Esophagus squamous epithelium (tissue), 5 donors: Measurements from ENCODE around the gene TPI1. TPM values are rescaled to one million over a fixed set of nuclear protein-coding genes. Genes with fewer than 3 reads are reported as not detected.

Source experiments
- DNase-seq: peaks from one replicate; lab custom pipeline; 2025; lab: John Stamatoyannopoulos, UW
- H3K27ac ChIP-seq, 4 donors: fragments of 200-600 bp; sonication (generic); one replicate each; pipeline ENCODE4 v1.5.1; 2016 to 2019; ENCODE audit warnings: mild to moderate bottlenecking in 1 of 4
- H3K27me3 ChIP-seq, 4 donors: fragments of 200-600 bp; sonication (generic); 1 replicate in 3 of 4; 2 replicates in 1 of 4; pipeline versions ENCODE4 v1.5.1 to v1.6.0; 2017 to 2021; ENCODE audit warnings: antibody characterized with exemption in 1 of 4
- H3K36me3 ChIP-seq, 3 donors: fragments of 200-600 bp; sonication (generic); one replicate each; pipeline ENCODE4 v1.5.1; 2016 to 2019
- H3K4me1 ChIP-seq, 3 donors: fragments of 200-600 bp; sonication (generic); one replicate each; pipeline ENCODE4 v1.5.1; 2017 to 2019
- H3K4me3 ChIP-seq, 4 donors: fragments of 200-600 bp; sonication (generic); 1 replicate in 3 of 4; 2 replicates in 1 of 4; pipeline ENCODE4 v1.5.1; 2016 to 2019; ENCODE audit warnings: mild to moderate bottlenecking in 2 of 4, moderate library complexity in 1 of 4
- H3K9me3 ChIP-seq, 3 donors: fragments of 200-600 bp; sonication (generic); one replicate each; pipeline ENCODE4 v1.5.1; 2016 to 2019
- POLR2A ChIP-seq, 4 donors: fragments of 450-650 bp; IDR thresholded peaks; one replicate each; pipeline ENCODE4 v1.6.1; 2017; ENCODE audit warnings: antibody characterized with exemption in 4 of 4, mild to moderate bottlenecking in 4 of 4, moderate library complexity in 3 of 4
- WGBS, 2 donors: methylation state at CpG; one replicate each; pipeline ENCODE4 v1.1.5; 2018; 5-methylcytosine and 5-hydroxymethylcytosine counted together
- intact Hi-C: fragments of 100-400 bp; cut with DNase I; formaldehyde crosslinking; loops from one replicate; pipeline ENCODE4 v1.15.0; 2022
- total RNA-seq, 4 donors: library from RNA; depleted of rRNA; stranded (reverse); fragments of >200 nt; gene quantifications; one replicate each; pipeline ENCODE4 v1.1.0, GENCODE V29; 2016
- TF ChIP-seq, protein P1 (sequence below), 6 experiments: fragments of 450-650 bp in 4 of 6; fragments of 200-600 bp in 2 of 6; sonication (generic) in 2 of 6; IDR thresholded peaks; one replicate each; pipeline ENCODE4 v1.5.1; 2016 to 2019; ENCODE audit warnings: antibody characterized with exemption in 6 of 6, mild to moderate bottlenecking in 4 of 6, moderate library complexity in 4 of 6
- donor health status: DM: yes; HTN: yes; CAD: no.

Gene TPI1
- total RNA-seq, 4 donors from 2014 or later: 547 to 938 (median 723) TPM

DNA sequence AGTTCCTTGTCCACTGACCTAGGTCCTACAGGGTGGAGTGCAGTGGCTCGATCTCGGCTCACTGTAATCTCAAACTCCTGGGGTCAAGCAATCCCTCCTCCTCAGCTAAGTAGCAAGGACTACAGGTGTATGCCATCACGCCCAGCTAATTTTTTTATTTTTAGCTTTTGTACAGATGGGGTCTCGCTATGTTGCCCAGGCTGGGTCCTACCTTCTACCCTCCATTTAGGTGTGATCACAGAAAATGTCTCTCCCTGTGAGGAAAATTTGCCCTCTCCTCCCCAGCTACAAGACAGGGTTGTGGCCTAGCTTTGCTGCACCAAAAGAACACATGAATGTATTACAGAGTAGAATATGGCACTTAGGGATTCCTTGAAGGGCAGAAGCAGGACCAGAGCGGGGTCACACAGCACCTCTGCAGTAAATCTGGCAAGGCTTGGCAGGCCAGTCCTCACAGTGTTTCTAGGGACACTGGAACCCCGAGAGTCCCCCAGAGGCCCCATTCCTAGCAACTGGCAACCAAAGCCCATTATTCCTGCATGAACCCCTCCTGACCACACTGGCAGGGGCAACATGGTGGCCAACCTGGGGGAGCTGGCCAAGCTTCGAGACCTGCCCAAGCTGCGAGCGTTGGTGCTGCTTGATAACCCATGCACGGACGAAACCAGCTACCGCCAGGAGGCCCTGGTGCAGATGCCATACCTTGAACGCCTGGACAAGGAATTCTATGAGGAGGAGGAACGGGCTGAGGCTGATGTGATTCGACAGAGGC lies 45.0 kb downstream of the TPI1 start:
- H3K9me3 ChIP-seq: no peaks in the 10 kb centered on the region
- peaks cover 0 to 19% (median 0%) of the 10 kb centered on the region in 3 donors for H3K36me3 ChIP-seq
- DNase-seq: no peak
- H3K27ac ChIP-seq: no peak overlapping the region
- H3K27me3 ChIP-seq: peaks cover 0 to 10% (median 0%) of the 10 kb centered on the region in 4 donors
- peaks cover 13 to 28% (median 14%) of the 10 kb centered on the region in 3 donors for H3K4me1 ChIP-seq
- H3K4me3 ChIP-seq: no peak overlapping the region
- intact Hi-C loops: no loop called here
- TF ChIP-seq, protein P1, sequence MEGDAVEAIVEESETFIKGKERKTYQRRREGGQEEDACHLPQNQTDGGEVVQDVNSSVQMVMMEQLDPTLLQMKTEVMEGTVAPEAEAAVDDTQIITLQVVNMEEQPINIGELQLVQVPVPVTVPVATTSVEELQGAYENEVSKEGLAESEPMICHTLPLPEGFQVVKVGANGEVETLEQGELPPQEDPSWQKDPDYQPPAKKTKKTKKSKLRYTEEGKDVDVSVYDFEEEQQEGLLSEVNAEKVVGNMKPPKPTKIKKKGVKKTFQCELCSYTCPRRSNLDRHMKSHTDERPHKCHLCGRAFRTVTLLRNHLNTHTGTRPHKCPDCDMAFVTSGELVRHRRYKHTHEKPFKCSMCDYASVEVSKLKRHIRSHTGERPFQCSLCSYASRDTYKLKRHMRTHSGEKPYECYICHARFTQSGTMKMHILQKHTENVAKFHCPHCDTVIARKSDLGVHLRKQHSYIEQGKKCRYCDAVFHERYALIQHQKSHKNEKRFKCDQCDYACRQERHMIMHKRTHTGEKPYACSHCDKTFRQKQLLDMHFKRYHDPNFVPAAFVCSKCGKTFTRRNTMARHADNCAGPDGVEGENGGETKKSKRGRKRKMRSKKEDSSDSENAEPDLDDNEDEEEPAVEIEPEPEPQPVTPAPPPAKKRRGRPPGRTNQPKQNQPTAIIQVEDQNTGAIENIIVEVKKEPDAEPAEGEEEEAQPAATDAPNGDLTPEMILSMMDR (IDR thresholded peaks at IDR 0.05): no peak
- no peak for TF ChIP-seq POLR2A (IDR thresholded peaks at IDR 0.05)
- WGBS, 2 donors: 82 to 91% methylated on average over 10 to 13 of the region's 15 CpGs

DNA sequence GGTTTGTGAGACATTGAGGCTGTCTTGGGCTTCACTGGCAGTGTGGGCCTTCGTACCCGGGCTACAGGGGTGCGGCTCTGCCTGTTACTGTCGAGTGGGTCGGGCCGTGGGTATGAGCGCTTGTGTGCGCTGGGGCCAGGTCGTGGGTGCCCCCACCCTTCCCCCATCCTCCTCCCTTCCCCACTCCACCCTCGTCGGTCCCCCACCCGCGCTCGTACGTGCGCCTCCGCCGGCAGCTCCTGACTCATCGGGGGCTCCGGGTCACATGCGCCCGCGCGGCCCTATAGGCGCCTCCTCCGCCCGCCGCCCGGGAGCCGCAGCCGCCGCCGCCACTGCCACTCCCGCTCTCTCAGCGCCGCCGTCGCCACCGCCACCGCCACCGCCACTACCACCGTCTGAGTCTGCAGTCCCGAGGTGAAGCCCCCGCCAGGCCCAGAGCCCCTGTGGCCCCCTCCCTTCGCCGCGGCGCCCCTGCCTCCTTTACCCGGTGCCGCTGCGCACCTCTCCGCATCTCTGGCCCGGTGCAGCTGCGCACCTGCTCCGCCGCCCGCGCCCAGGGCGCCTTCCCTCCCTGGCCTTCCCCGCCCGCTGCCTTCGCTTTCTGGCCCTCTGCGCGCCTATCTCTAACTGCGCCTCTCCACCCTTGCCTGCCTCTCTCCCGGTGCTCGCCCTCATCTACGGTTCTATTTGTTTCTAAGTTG lies 47.1 kb downstream of the TPI1 start, which contains the start of gene ENO2:
TSS of gene ENO2 (plus strand) at position 335 of the 701 bp plus-strand sequence. CDS start 1,253 bp downstream, outside the sequence.
- Histone ChIP-seq H3K27ac (peak within 1 kb of the TSS; percentile 53 to 89 (median 80)), H3K27me3 (peaks cover 0 to 10% (median 0%) of the 10 kb centered on the region in 4 donors), H3K4me1 (peaks cover 13 to 28% (median 14%) of the 10 kb centered on the region in 3 donors), H3K9me3 (no peaks in the 10 kb centered on the region), H3K4me3 (peak within 1 kb of the TSS; percentile 50 to 77 (median 62)), H3K36me3 (peaks cover 0 to 30% (median 0%) of the 10 kb centered on the region in 3 donors)
- no peak for DNase-seq
- intact Hi-C loops: no loop called here
- TF ChIP-seq POLR2A (IDR thresholded peaks at IDR 0.05): peak in 1 of 4 donors; percentile 47
- TF ChIP-seq, protein P1 (IDR thresholded peaks at IDR 0.05): no peak
- 0 to 3% methylated on average over 11 to 55 of the region's 68 CpGs for WGBS, 2 donors

GRCh38 chr12:6914947-6915788 lies 47.8 kb downstream of the TPI1 start:
- TF ChIP-seq POLR2A (IDR thresholded peaks at IDR 0.05): no peak
- TF ChIP-seq, protein P1 (IDR thresholded peaks at IDR 0.05): no peak
- H3K4me3 ChIP-seq: peak overlapping the region; percentile 50 to 77 (median 62)
- intact Hi-C loops: no loop called here
- peaks cover 0 to 10% (median 0%) of the 10 kb centered on the region in 4 donors for H3K27me3 ChIP-seq
- H3K9me3 ChIP-seq: no peaks in the 10 kb centered on the region
- H3K27ac ChIP-seq: peak overlapping the region; percentile 53 to 89 (median 80)
- H3K36me3 ChIP-seq: peaks cover 0 to 33% (median 0%) of the 10 kb centered on the region in 3 donors
- DNase-seq: no peak
- peaks cover 13 to 28% (median 14%) of the 10 kb centered on the region in 3 donors for H3K4me1 ChIP-seq
- WGBS, 2 donors: 14 to 15% methylated on average over 17 of the region's 29 CpGs

DNA sequence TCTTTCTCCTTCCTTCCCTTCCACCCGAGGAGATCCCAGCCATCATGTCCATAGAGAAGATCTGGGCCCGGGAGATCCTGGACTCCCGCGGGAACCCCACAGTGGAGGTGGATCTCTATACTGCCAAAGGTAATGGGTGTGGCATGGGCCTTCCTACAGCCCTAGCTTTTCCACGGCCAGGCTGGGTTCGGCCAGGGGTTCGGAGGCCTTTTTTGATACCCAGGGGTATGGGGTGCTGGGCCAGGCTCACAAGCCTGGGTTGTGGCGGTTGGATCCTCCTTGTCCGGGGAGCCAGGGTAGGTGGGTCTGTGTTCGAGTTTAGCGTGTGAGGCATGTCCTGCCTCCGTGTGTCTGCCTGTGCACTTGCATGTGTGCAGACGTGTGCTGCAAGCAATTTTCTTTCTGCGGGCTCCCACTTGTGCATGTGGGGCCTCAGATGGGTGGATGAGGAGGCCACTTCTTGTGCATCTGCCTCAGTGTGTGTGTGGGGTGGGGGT lies 48.5 kb downstream of the TPI1 start:
- H3K27me3 ChIP-seq: peaks cover 0 to 10% (median 0%) of the 10 kb centered on the region in 4 donors
- TF ChIP-seq POLR2A (IDR thresholded peaks at IDR 0.05): no peak
- TF ChIP-seq, protein P1 (IDR thresholded peaks at IDR 0.05): no peak
- peaks cover 0 to 33% (median 0%) of the 10 kb centered on the region in 3 donors for H3K36me3 ChIP-seq
- intact Hi-C loops: no loop called here
- peaks cover 13 to 28% (median 14%) of the 10 kb centered on the region in 3 donors for H3K4me1 ChIP-seq
- DNase-seq: no peak
- H3K27ac ChIP-seq: no peak overlapping the region
- WGBS, 2 donors: 66% methylated on average over 4 of the region's 14 CpGs; no CpG with 5 or more reads in 1 of the 2 donors
- H3K4me3 ChIP-seq: peak overlapping the region in 2 of 4 donors; percentile 52 to 77
- no peaks in the 10 kb centered on the region for H3K9me3 ChIP-seq
